K562 (cell line): ENCODE results near the gene ACBD6. TPM values are rescaled to one million over a fixed set of nuclear protein-coding genes. Genes with fewer than 3 reads are reported as not detected.

Source experiments
- ATAC-seq: fragments of 200-7000 bp; cut with Tn5 transposase; 3 replicates; pipeline ENCODE4 v1.9.1; 2020; ENCODE audit warnings: moderate library complexity
- BruUV-seq: library from RNA; stranded (reverse); fragments of 400-500 nt; replicated peaks from 2 replicates; lab custom pipeline; 2021; lab: Mats Ljungman, UMichigan
- CTCF ChIA-PET: fragments of 300-600 bp; formaldehyde crosslinking; extraction: SDS; loops from one replicate; lab custom pipeline; 2021; ENCODE audit warnings: low intra/inter-chr PET ratio; lab: Yijun Ruan, JAX
- POLR2A ChIA-PET: fragments of 300-600, 350-650 bp; sonication (Branson Sonifier 250); formaldehyde crosslinking; extraction: SDS; loops from one replicate; lab custom pipeline; 2021; ENCODE audit warnings: antibody characterized with exemption, inconsistent platforms; lab: Yijun Ruan, JAX
- DNase-seq, 4 experiments: peaks; one replicate each; pipeline versions ENCODE4 v3.0.0 to v3.0.0-alpha.2; 2011 to 2018; ENCODE audit warnings: low spot score in 3 of 4, mixed read lengths in 3 of 4; ENCODE audit errors: extremely low read depth in 1 of 4
- FAIRE-seq: peaks from 2 replicates; lab custom pipeline; 2011; peaks lifted over from hg19 to GRCh38; lab: Jason Lieb, UNC
- H2AFZ ChIP-seq: 2 replicates; pipeline ENCODE4 v1.6.0; 2011; ENCODE audit warnings: low read depth, low read length, control low read depth, inconsistent platforms
- H3K27ac ChIP-seq: fragments of 200-600 bp; 3 replicates; pipeline ENCODE4 v1.8.0; 2011; ENCODE audit warnings: low read depth, mild to moderate bottlenecking, control low read depth, inconsistent platforms, low read length, moderate library complexity, mixed read lengths; ENCODE audit errors: extremely low read depth
- H3K27me3 ChIP-seq, 2 experiments: fragments of 300-600 bp in 1 of 2; 2 replicates in 1 of 2; 3 replicates in 1 of 2; pipeline versions ENCODE4 v1.6.0 to v1.8.0; 2011; ENCODE audit warnings: inconsistent platforms in 2 of 2, low read length in 2 of 2, mild to moderate bottlenecking in 1 of 2, mixed read lengths in 1 of 2, moderate library complexity in 1 of 2; ENCODE audit not compliant: control insufficient read depth in 2 of 2, insufficient read depth in 2 of 2
- H3K36me3 ChIP-seq: fragments of 300-600 bp; 3 replicates; pipeline ENCODE4 v1.8.0; 2011; ENCODE audit warnings: mild to moderate bottlenecking, low read length, inconsistent platforms; ENCODE audit not compliant: control insufficient read depth, insufficient read depth
- H3K4me1 ChIP-seq, 2 experiments: fragments of 200-600 bp in 1 of 2; replicated peaks in 1 of 2; 2 replicates in 1 of 2; 3 replicates in 1 of 2; pipeline versions ENCODE4 v1.5.1 to v1.8.0; 2011; ENCODE audit warnings: inconsistent platforms in 2 of 2, low read length in 2 of 2, mild to moderate bottlenecking in 1 of 2, mixed read lengths in 1 of 2, moderate library complexity in 1 of 2; ENCODE audit not compliant: control insufficient read depth in 2 of 2, insufficient read depth in 2 of 2
- H3K4me2 ChIP-seq: 2 replicates; pipeline ENCODE4 v1.6.1; 2011; ENCODE audit warnings: low read length, control low read depth, inconsistent platforms, mixed read lengths; ENCODE audit not compliant: insufficient read depth
- H3K4me3 ChIP-seq: fragments of 200-600 bp; sonication (generic), shearing (Covaris generic); 2 replicates; pipeline ENCODE4 v1.5.1; 2016; ENCODE audit warnings: control low read depth, inconsistent platforms
- H3K79me2 ChIP-seq: fragments of 200-600 bp; 3 replicates; pipeline ENCODE4 v1.8.0; 2011; ENCODE audit warnings: low read length, inconsistent platforms; ENCODE audit not compliant: control insufficient read depth, insufficient read depth
- H3K9ac ChIP-seq, 2 experiments: 2 replicates each; pipeline versions ENCODE4 v1.6.0 to v1.6.1; 2011; ENCODE audit warnings: low read depth in 2 of 2, low read length in 2 of 2, control low read depth in 1 of 2, inconsistent platforms in 1 of 2, mild to moderate bottlenecking in 1 of 2, mixed read lengths in 1 of 2; ENCODE audit not compliant: insufficient read depth in 1 of 2
- H3K9me1 ChIP-seq: one replicate; pipeline ENCODE4 v1.6.0; 2011; ENCODE audit warnings: inconsistent platforms, mild to moderate bottlenecking, low read length, moderate library complexity; ENCODE audit not compliant: control insufficient read depth, insufficient read depth
- H3K9me3 ChIP-seq: replicated peaks from 2 replicates; pipeline ENCODE4 v1.5.1; 2011; ENCODE audit warnings: low read depth, low read length, inconsistent platforms; ENCODE audit not compliant: control insufficient read depth, insufficient read depth
- H4K20me1 ChIP-seq: replicated peaks from 2 replicates; pipeline ENCODE4 v1.6.1; 2011; ENCODE audit warnings: low read length, inconsistent platforms, mixed read lengths; ENCODE audit not compliant: control insufficient read depth, insufficient read depth
- GTF2F1 ChIP-seq: IDR thresholded peaks from 2 replicates; pipeline ENCODE4 v1.6.1; 2011; ENCODE audit warnings: low read depth, low read length, improper control_type of control experiment
- MEF2D ChIP-seq: conservative IDR thresholded peaks from 2 replicates; pipeline ENCODE4 v1.6.1; 2016; ENCODE audit warnings: low read depth, missing genetic modification characterization, missing compliant biosample characterization
- WGBS: fragments of 100-300 bp; shearing (Covaris generic); methylation state at CpG from one replicate; pipeline ENCODE4 v1.1.6; 2016; ENCODE audit warnings: low coverage, mixed read lengths; ENCODE audit not compliant: insufficient coverage; ENCODE audit errors: missing lambda C conversion rate; 5-methylcytosine and 5-hydroxymethylcytosine counted together
- in situ Hi-C: fragments of 300-500 bp; cut with MboI; formaldehyde crosslinking; loops from 4 replicates; pipeline ENCODE4 v1.15.0; 2018; ENCODE audit warnings: inconsistent platforms, mixed read lengths
- intact Hi-C: fragments of 100-400 bp; cut with micrococcal nuclease; formaldehyde crosslinking; loops from 2 replicates; pipeline ENCODE4 v1.14.2; 2022
- polyA plus RNA-seq, 8 experiments: library from polyadenylated mRNA; depleted of rRNA in 4 of 8; stranded (reverse) in 5 of 8; unstranded in 3 of 8; fragments of >200 nt; fragmentation: Nextera tagmentation in 2 of 8; fragmentation: Illumina TruSeq in 1 of 8; extraction: Ambion mirVana in 2 of 8; extraction: Trizol in 1 of 8; gene quantifications; 2 replicates each; pipeline versions ENCODE4 v1.2.1 to v1.2.3, GENCODE V29; 2011 to 2014; ENCODE audit warnings: inconsistent platforms in 1 of 8, missing spikeins in 1 of 8
- total RNA-seq, 7 experiments: library from RNA; depleted of rRNA in 6 of 7; stranded (reverse); fragments of >200 nt in 6 of 7; fragmentation: Illumina TruSeq in 2 of 7; extraction: Trizol in 2 of 7; gene quantifications; 2 replicates each; pipeline versions ENCODE4 v1.2.1 to v1.2.3, GENCODE V29; 2011 to 2021; ENCODE audit warnings: low replicate concordance in 1 of 7
- TF ChIP-seq, protein P1 (sequence below): sonication (generic); formaldehyde crosslinking; IDR thresholded peaks from 2 replicates; pipeline ENCODE4 v1.8.0; 2022; ENCODE audit warnings: mild to moderate bottlenecking, missing genetic modification reagents
- TF ChIP-seq, protein P2 (sequence below): sonication (generic); formaldehyde crosslinking; IDR thresholded peaks from 2 replicates; pipeline ENCODE4 v1.8.1; 2023; ENCODE audit warnings: mild to moderate bottlenecking, missing genetic modification reagents

Gene ACBD6
- total and polyA plus RNA-seq, 9 of the 15 experiments (the other 6 are each of a cell fraction or from before 2014, with no cell fraction given): 16.9 to 107 (median 77.7) TPM

- Histone ChIP-seq H3K36me3 (no peaks in the 10 kb centered on the region), H3K4me3 (no peak overlapping the region), H4K20me1 (no peaks in the 10 kb centered on the region), H3K27me3 (no peaks in the 10 kb centered on the region), H3K4me2 (no peak overlapping the region), H3K4me1 (peaks cover 0 to 6% of the 10 kb centered on the region in 2 experiments; a peak in 2 of 5 replicates), H3K9me3 (no peaks in the 10 kb centered on the region), H3K9me1 (no peaks in the 10 kb centered on the region), H3K79me2 (no peaks in the 10 kb centered on the region), H3K27ac (no peak overlapping the region), H2AFZ (peak overlapping the region; percentile 44), H3K9ac (no peak overlapping the region)
- FAIRE-seq: no peak
- intact Hi-C loops: no loop called here
- ChIA-PET CTCF (no interaction called here), POLR2A (interaction anchor here (1.9 kb wide), 1 partner anchor 11 kb away, joined by 5 read pairs; no protein-coding TSS in a partner anchor)
- TF ChIP-seq, protein P1, sequence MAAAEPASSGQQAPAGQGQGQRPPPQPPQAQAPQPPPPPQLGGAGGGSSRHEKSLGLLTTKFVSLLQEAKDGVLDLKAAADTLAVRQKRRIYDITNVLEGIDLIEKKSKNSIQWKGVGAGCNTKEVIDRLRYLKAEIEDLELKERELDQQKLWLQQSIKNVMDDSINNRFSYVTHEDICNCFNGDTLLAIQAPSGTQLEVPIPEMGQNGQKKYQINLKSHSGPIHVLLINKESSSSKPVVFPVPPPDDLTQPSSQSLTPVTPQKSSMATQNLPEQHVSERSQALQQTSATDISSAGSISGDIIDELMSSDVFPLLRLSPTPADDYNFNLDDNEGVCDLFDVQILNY (CRISPR knock-in tag): no peak
- TF ChIP-seq MEF2D (tag) (no peak), GTF2F1 (no peak)
- TF ChIP-seq, protein P2, sequence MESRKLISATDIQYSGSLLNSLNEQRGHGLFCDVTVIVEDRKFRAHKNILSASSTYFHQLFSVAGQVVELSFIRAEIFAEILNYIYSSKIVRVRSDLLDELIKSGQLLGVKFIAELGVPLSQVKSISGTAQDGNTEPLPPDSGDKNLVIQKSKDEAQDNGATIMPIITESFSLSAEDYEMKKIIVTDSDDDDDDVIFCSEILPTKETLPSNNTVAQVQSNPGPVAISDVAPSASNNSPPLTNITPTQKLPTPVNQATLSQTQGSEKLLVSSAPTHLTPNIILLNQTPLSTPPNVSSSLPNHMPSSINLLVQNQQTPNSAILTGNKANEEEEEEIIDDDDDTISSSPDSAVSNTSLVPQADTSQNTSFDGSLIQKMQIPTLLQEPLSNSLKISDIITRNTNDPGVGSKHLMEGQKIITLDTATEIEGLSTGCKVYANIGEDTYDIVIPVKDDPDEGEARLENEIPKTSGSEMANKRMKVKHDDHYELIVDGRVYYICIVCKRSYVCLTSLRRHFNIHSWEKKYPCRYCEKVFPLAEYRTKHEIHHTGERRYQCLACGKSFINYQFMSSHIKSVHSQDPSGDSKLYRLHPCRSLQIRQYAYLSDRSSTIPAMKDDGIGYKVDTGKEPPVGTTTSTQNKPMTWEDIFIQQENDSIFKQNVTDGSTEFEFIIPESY (CRISPR knock-in tag): peak; percentile 73
- ATAC-seq: no peak
- BruUV-seq: no TSS peak
- in situ Hi-C loops: no loop called here
- 61% methylated on average over 14 of the region's 14 CpGs for WGBS
- DNase-seq: no peak
These were observed 38.6 kb upstream of the ACBD6 start for GRCh38 chr1:180540697-180541594.
